Bronchial epithelial cell (primary cell): ENCODE results near the gene PRPSAP1. TPM values are rescaled to one million over a fixed set of nuclear protein-coding genes. Genes with fewer than 3 reads are reported as not detected.

Source experiments
- DNase-seq: peaks from one replicate; pipeline ENCODE4 v3.0.0-alpha.2; 2010; ENCODE audit warnings: low read depth
- FAIRE-seq: peaks from 2 replicates; lab custom pipeline; 2011; peaks lifted over from hg19 to GRCh38; lab: Jason Lieb, UNC
- H3K27me3 ChIP-seq: 2 replicates; pipeline ENCODE4 v1.5.1; 2011; ENCODE audit warnings: low read length; ENCODE audit not compliant: control insufficient read depth, insufficient read depth
- H3K36me3 ChIP-seq: 2 replicates; pipeline ENCODE4 v1.5.1; 2011; ENCODE audit warnings: low read length; ENCODE audit not compliant: control insufficient read depth, insufficient read depth
- H3K4me3 ChIP-seq: 2 replicates; pipeline ENCODE4 v1.5.1; 2011; ENCODE audit warnings: mild to moderate bottlenecking, low read depth, low read length, control low read depth
- total RNA-seq: library from RNA; depleted of rRNA; stranded (reverse); fragments of >200 nt; gene quantifications from 2 replicates; pipeline ENCODE4 v1.2.1, GENCODE V29; 2014
- TF ChIP-seq, protein P1 (sequence below): IDR thresholded peaks from 2 replicates; pipeline ENCODE4 v1.5.1; 2011; ENCODE audit warnings: mild to moderate bottlenecking, moderate library complexity, low read length, control low read depth, inconsistent platforms; ENCODE audit not compliant: insufficient read depth, severe bottlenecking

The PRPSAP1 gene
- total RNA-seq, 1 donor from 2014 or later: 29.2 TPM

DNA sequence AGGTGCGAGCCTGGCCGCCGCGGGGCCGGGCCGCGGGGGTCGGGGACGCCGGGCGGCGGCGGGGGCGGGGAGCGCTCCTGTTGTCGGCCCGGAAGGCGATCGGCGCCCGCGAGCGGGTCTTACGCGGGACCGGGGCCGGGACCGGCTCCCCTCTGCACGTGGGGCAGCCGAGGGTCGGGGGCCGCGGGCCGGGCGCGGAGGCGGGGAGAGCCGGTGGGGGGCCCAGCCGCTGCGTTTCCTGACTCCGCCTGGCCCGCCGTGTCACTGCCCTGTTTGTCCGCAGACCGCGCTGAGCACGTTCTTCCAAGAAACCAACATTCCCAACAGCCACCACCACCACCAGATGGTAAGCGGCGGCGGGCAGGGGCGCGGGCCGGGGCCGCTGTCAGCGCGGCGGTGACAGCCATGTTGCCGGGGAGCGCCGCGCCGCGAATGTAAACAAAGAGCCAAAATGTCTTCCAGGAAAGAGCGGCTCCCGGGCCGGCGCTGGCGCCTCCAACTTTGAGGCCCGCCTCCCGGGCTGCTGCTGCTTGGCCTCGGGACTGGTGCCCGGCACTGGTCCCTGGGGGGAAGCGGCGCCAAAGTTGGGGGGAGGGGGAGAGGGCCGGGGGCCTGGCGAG is 88.0 kb downstream of the PRPSAP1 start:
- TF ChIP-seq, protein P1, sequence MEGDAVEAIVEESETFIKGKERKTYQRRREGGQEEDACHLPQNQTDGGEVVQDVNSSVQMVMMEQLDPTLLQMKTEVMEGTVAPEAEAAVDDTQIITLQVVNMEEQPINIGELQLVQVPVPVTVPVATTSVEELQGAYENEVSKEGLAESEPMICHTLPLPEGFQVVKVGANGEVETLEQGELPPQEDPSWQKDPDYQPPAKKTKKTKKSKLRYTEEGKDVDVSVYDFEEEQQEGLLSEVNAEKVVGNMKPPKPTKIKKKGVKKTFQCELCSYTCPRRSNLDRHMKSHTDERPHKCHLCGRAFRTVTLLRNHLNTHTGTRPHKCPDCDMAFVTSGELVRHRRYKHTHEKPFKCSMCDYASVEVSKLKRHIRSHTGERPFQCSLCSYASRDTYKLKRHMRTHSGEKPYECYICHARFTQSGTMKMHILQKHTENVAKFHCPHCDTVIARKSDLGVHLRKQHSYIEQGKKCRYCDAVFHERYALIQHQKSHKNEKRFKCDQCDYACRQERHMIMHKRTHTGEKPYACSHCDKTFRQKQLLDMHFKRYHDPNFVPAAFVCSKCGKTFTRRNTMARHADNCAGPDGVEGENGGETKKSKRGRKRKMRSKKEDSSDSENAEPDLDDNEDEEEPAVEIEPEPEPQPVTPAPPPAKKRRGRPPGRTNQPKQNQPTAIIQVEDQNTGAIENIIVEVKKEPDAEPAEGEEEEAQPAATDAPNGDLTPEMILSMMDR: no peak
- peaks cover 2% of the 10 kb centered on the region for H3K36me3 ChIP-seq
- no peaks in the 10 kb centered on the region for H3K27me3 ChIP-seq
- FAIRE-seq (no peak), DNase-seq (no peak)
- peak overlapping the region; percentile 67 for H3K4me3 ChIP-seq

DNA sequence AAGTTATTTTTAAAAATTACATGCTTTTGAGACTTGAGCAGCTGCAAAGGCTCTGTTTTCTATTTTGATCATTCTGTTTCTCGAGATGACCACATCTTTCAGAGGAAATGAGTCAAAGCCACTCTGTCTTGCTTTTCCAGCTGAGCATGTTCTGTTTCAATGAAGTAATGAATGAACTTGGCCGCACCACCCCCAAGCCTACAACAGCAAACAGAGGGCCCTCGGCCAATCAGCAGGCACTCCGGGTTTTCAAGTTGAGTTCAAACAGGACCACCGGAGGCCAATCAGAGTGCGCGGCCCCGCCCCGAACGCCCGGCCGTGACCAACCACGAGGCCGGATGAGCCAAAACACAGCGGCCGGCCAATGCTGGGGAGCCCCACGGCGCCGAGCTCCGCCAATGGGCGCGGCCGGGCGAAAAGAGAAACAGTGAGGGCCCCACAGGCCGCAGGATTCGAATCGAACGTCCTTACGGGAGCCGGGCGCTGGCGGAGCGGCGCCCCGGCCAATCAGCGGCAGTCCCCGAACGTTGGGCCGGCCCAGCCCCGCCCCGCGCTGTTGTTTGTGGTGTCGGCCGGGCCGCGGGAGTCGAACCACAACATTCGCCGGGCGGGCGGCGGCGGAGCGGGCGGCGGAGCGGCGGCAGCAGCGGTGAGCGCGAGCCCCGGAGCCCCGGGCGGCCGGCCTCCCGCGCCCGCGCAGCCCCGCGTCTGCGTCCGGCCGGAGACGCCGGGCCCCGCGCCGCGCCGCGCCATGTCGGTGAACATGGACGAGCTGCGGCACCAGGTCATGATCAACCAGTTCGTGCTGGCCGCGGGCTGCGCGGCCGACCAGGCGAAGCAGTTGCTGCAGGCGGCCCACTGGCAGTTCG is 88.7 kb downstream of the PRPSAP1 start, which contains the start of gene UBALD2:
Gene UBALD2 (plus strand): TSS at position 594 of the 869 bp plus-strand sequence. CDS start 158 bp downstream, at position 752.
- Histone ChIP-seq H3K36me3 (peaks cover 2% of the 10 kb centered on the region), H3K4me3 (peak within 1 kb of the TSS; percentile 67), H3K27me3 (no peaks in the 10 kb centered on the region)
- TF ChIP-seq, protein P1: no peak
- no peak for FAIRE-seq
- peak; percentile 99 for DNase-seq

DNA sequence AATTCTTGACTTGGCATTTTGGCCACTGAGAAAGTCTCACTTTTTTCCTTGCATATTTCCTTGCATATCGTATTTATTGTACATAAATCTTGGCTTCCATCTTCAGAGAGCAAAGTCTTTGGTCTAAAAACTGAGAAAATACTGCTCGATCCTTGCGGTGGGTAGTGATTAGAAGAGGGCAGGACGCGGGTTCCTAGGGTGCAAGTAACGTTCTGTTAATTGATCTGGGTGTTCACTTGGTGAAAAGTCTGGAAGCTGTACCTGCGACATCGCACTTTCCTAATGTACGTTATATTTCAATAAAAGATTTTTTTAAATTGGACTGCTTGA is 89.3 kb downstream of the PRPSAP1 start:
- FAIRE-seq (no peak), DNase-seq (no peak)
- TF ChIP-seq, protein P1: no peak
- H3K36me3 ChIP-seq: peaks cover 2% of the 10 kb centered on the region
- H3K27me3 ChIP-seq: no peaks in the 10 kb centered on the region
- H3K4me3 ChIP-seq: no peak overlapping the region

DNA sequence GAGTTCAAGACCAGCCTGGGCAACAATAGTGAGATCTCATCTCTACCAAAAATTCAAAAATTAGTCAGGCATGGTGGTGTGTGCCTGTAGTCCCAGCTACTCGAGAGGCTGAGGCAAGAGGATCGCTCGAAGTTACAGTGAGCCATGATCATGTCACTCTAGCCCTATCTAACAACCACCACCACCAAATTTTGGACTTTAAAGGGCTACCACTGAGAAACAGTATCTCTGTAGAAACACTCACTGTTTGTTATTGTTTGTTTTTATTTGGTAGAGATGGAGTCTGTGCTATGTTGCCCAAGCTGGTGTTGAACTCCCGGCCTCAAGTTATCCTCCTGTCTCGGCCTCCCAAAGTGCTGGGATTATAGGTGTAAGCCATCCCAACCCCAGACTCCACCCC is 89.8 kb downstream of the PRPSAP1 start:
- Histone ChIP-seq H3K4me3 (no peak overlapping the region), H3K36me3 (no peaks in the 10 kb centered on the region), H3K27me3 (no peaks in the 10 kb centered on the region)
- TF ChIP-seq, protein P1: no peak
- DNase-seq (no peak), FAIRE-seq (no peak)

DNA sequence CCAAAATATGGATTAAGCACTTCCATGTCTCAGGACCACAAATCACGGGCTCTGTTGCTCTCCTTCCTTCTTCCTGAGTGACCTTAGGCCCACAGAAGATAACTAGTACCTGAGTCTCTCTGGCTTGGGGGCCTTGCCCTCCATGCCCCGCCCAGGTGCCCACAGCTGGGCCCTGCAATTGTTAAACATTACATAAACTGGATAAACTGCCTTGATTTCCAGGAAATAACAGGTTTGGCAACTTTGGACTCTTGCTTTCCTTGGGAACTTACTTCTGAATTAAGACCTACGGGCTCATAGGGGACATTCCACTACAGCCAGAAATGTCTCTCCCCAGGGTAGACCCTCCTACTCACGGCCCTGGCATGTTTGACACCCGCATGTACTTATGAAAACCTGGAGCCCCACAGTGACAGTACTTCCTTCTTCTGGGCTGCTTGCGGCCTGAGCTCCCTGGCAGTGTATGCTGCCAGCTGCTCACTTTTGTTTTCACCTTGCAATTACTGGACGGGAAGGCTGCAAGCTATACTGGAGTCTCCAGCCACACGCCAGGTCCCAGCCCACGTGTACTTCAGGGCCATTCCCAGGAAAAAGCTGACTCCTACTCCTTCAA is 90.9 kb downstream of the PRPSAP1 start:
- no peaks in the 10 kb centered on the region for H3K36me3 ChIP-seq
- no peaks in the 10 kb centered on the region for H3K27me3 ChIP-seq
- DNase-seq: peak; percentile 63
- TF ChIP-seq, protein P1: no peak
- FAIRE-seq: no peak
- H3K4me3 ChIP-seq: no peak overlapping the region
